KOPT-K1 (cell line): ENCODE data around the gene CD28.
"Not testable (repeated sequence)": the region's sequence is repeated elsewhere in the genome, so short reads cannot be mapped to it uniquely, and the experiment has no call there.

Experiments
- H3K27ac ChIP-seq: fragments of 200-600 bp; sonication (generic); 2 replicates; pipeline ENCODE4 v1.5.1; 2016; ENCODE audit warnings: antibody characterized with exemption, mild to moderate bottlenecking, low read depth, low read length; ENCODE audit not compliant: poor library complexity, severe bottlenecking
- H3K36me3 ChIP-seq: fragments of 200-600 bp; sonication (generic); 2 replicates; pipeline ENCODE4 v1.5.1; 2017; ENCODE audit warnings: antibody characterized with exemption, mild to moderate bottlenecking, low read length, moderate library complexity; ENCODE audit not compliant: insufficient read depth
- H3K9me3 ChIP-seq: fragments of 200-600 bp; sonication (generic); 2 replicates; pipeline ENCODE4 v1.5.1; 2017; ENCODE audit warnings: antibody characterized with exemption, low read length, mild to moderate bottlenecking; ENCODE audit not compliant: insufficient read depth, poor library complexity, severe bottlenecking

Gene CD28

DNA sequence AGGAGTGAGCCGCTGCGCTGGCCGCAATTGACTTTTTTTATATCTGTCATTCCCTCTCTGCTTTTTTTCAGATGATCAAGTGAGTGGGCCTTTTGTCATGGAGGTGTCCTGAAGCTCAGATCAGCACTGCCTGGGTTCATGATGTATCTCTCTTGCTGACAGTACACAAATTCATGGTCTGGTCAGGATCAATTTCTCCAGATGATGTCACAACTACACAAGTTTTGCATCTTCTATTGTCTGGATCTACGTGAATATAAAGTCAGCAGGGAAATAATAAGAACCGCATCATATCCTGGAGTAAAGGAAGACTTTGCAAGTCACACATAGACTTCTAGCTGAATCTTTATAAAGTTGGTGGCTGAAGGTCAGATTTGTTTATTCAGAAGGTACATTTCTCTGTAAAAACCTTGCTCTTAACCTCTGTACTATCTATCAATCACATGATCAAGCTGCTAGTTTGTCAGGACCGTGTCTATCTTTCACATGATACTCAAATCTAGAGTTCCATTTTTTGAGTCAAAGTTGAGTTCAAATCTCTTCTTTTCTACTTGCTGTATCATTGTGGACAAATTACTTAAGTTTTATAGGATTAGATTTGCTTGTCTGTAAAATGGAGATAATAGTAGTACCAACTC lies 13.1 kb upstream of the CD28 start:
- Histone ChIP-seq H3K27ac (no peak overlapping the region), H3K9me3 (no peaks in the 10 kb centered on the region), H3K36me3 (no peaks in the 10 kb centered on the region)

DNA sequence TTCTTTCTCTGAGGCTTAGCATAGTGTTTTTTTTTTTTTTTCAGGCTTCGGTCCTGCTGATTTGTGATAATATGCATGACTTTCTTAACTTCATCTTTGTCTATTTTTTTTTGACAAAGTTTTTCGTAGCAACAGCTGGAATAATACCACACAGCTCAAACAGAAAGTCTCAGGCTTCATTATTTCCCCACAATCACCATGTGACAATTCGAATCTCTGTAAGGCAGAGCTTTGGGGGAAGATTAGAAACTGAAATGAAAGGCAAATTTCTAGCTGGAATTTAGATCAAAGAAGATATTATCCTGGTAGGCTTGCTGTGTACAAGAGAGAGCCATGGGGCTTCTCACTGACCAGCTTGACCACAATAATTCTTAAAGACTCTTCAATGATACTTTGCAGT lies 12.2 kb upstream of the CD28 start:
- Histone ChIP-seq H3K27ac (no peak overlapping the region), H3K36me3 (no peaks in the 10 kb centered on the region), H3K9me3 (no peaks in the 10 kb centered on the region)

- Histone ChIP-seq H3K36me3 (no peaks in the 10 kb centered on the region), H3K27ac (no peak overlapping the region), H3K9me3 (no peaks in the 10 kb centered on the region)
Measured at GRCh38 chr2:203697190-203697589, 9.2 kb upstream of the CD28 start.

GRCh38 chr2:203697763-203698162 lies 8.7 kb upstream of the CD28 start:
- H3K36me3 ChIP-seq, H3K9me3 ChIP-seq, H3K27ac ChIP-seq: not testable (repeated sequence)

DNA sequence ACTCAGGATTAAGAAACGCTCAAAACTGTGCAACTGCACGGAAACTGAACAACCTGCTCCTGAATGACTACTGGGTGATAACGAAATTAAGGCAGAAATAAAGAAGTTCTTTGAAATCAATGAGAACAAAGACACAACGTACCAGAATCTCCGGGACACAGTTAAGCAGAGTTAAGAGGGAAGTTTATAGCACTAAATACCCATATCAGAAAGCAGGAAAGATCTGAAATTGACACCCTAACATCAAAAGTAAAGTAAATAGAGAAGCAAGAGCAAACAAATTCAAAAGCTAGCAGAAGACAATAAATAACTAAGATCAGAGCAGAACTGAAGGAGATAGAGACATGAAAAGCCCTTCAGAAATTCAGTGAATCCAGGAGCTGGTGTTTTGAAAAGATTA lies 8.0 kb upstream of the CD28 start:
- not testable (repeated sequence) for H3K9me3 ChIP-seq, H3K36me3 ChIP-seq

DNA sequence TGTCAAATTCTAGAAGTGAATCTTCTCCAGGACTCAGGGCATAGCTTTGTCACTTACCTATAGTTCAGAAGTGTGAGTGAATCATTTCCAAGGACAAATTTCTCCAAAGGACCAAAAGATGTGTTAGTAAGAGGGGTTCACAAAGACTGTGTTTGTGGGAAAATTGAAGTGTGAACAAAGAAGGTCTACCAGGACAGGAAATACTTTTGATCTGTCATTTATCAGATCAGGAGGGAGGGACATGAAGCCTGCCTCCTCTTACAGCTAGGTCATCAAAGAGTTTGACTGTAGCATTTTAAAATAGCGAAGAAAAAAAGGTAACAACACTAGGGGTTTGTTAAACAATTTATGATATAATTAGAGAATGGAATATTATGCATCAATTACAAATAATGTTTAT lies 2.0 kb upstream of the CD28 start:
- H3K27ac ChIP-seq, result peak overlapping the region; percentile 97
- H3K9me3 ChIP-seq, result peaks cover 7% of the 10 kb centered on the region
- no peaks in the 10 kb centered on the region for H3K36me3 ChIP-seq

More for the DNA sequence above, 8.0 kb upstream of the CD28 start:
- not testable (repeated sequence) for H3K27ac ChIP-seq

DNA sequence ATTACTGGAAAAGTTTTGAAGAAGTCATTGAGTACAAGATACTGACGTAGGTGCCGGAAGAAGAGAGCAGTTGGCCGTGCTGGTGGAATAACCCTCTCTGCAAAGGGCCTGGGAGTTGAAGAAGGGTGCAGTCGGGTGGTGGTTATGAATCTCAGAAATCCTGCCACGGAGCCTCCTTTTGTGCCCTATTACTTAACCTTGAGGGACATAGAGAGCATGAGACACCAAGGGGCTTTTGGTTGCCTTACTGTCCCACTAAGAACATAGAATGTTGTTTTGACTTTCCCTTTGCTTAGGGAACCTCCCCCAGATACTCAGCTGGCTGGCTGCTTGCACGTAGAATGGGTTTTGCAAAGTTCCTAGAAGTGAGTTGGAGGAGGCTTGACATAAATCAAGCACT lies 1.3 kb upstream of the CD28 start:
- Histone ChIP-seq H3K36me3 (no peaks in the 10 kb centered on the region), H3K27ac (peak overlapping the region; percentile 97), H3K9me3 (peaks cover 7% of the 10 kb centered on the region)

- Histone ChIP-seq H3K9me3 (peaks cover 7% of the 10 kb centered on the region), H3K27ac (peak overlapping the region; percentile 97), H3K36me3 (peaks cover 19% of the 10 kb centered on the region)
Measured at GRCh38 chr2:203707530-203707929, 1.1 kb downstream of the CD28 start.

GRCh38 chr2:203708846-203709396 lies 2.5 kb downstream of the CD28 start:
- Histone ChIP-seq H3K27ac (peak overlapping the region; percentile 97), H3K9me3 (no peaks in the 10 kb centered on the region), H3K36me3 (peaks cover 25% of the 10 kb centered on the region)

DNA sequence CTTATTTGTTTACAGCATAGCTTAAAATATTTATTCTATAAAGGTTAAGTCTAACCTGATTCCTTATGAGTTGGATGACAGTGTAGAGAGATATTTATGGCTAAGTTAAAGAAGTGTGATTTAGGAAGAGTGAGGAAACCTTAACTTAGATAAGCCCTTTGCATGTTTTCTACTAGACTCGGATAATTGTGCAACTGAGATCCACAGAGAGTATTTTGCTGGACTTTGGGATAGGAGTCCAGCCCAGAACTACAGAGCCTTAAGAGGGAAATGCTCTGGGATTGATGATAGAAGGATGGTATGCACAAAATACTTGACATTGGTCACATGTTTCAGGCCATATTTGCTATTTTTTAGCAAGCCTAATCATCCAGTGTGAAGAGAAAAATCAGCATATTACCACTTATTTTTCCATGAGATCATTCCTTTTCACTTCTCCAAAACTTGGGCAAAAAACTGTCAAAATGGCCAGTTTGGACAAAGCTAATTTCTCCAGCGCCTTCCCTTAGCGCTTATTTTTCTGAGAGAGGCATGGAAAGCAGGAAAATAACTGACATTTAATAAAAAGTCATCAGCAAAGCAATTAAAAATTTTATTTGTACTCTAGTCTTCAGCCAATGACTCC lies 3.1 kb downstream of the CD28 start:
- Histone ChIP-seq H3K27ac (peak overlapping the region; percentile 97), H3K36me3 (peaks cover 26% of the 10 kb centered on the region), H3K9me3 (no peaks in the 10 kb centered on the region)

DNA sequence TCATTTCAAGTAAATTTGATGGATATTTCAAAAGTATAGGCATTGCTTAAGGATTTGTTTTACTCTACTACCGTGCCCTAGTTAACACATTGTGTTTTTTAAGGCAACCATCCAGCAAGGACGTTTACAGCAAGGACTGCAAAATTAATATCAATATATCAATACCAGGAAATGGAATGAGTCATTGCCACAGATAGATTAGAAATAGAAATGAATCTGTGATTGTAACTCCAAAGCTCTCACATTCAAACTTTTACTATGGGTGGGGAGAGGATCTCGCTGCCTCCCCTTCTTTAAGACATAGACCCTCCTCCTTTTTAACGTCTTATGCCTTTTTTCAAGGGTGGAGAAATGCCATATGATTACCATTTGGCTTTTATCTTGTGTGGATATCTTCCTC lies 3.8 kb downstream of the CD28 start:
- H3K27ac ChIP-seq, result peak overlapping the region; percentile 97
- no peaks in the 10 kb centered on the region for H3K9me3 ChIP-seq

GRCh38 chr2:203710952-203711351 lies 4.5 kb downstream of the CD28 start:
- Histone ChIP-seq H3K36me3 (peaks cover 37% of the 10 kb centered on the region), H3K9me3 (no peaks in the 10 kb centered on the region), H3K27ac (peak overlapping the region; percentile 97)

More for the DNA sequence above, 3.8 kb downstream of the CD28 start:
- peaks cover 30% of the 10 kb centered on the region for H3K36me3 ChIP-seq

DNA sequence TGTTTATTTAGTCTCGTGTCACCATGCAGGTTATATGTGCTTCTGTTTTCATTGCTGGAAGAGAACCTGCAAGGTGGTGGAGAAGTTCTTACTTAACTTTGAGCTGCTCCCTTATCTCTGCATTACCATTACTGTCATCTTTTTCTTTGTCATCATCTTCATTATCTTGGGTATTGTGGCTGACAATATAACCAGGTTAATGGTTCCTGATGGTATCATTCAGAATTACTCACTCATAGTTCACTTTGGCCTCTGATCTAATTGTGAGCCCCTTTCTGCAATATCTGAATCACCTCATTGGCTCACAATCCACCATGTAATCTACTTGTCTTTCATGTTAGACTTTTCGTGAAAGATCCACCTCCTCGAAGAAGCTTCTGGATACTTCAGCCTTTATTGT lies 5.0 kb downstream of the CD28 start:
- peaks cover 42% of the 10 kb centered on the region for H3K36me3 ChIP-seq
- H3K9me3 ChIP-seq, result no peaks in the 10 kb centered on the region
- peak overlapping the region; percentile 97 for H3K27ac ChIP-seq

GRCh38 chr2:203713381-203713780 lies 6.9 kb downstream of the CD28 start:
- Histone ChIP-seq H3K9me3 (no peaks in the 10 kb centered on the region), H3K36me3 (peaks cover 44% of the 10 kb centered on the region), H3K27ac (peak overlapping the region; percentile 97)

DNA sequence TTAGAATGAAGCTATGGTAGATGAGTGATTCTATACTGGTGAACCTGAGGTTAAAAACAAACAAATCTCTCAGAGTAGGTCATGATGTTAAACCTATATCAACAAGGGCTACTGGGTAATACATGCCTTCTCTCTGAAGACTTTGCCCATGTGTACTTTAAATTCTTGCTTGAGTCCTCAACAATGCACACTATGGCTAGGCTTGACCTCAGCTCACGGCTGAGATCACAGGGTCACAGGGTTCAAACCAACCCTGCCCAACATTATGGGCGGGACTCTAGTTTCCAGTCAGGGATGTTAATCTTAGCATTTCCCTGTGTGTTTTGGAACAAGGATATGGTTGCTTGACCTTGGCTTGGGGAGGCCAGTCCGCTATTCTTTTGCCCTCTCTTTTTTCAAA lies 7.7 kb downstream of the CD28 start:
- no peaks in the 10 kb centered on the region for H3K9me3 ChIP-seq
- peaks cover 44% of the 10 kb centered on the region for H3K36me3 ChIP-seq
- H3K27ac ChIP-seq, result peak overlapping the region; percentile 97

- H3K36me3 ChIP-seq, result peaks cover 43% of the 10 kb centered on the region
- H3K9me3 ChIP-seq, result no peaks in the 10 kb centered on the region
- peak overlapping the region; percentile 87 for H3K27ac ChIP-seq
Measured at GRCh38 chr2:203715744-203716143, 9.3 kb downstream of the CD28 start.
